Peyer's patch (tissue), 4 donors: ENCODE data around the gene MYL1.

ENCODE experiments used
- POLR2A ChIP-seq, 2 donors: fragments of 450-650 bp; IDR thresholded peaks; one replicate each; pipeline ENCODE4 v1.5.1; 2017; ENCODE audit warnings: antibody characterized with exemption in 2 of 2, mild to moderate bottlenecking in 2 of 2, moderate library complexity in 2 of 2
- TF ChIP-seq, protein P1 (sequence below), 6 experiments: fragments of 450-650 bp in 4 of 6; fragments of 200-600 bp in 2 of 6; sonication (generic) in 1 of 6; IDR thresholded peaks; one replicate each; pipeline ENCODE4 v1.5.1; 2017 to 2019; ENCODE audit warnings: antibody characterized with exemption in 6 of 6, mild to moderate bottlenecking in 3 of 6, moderate library complexity in 1 of 6

DNA sequence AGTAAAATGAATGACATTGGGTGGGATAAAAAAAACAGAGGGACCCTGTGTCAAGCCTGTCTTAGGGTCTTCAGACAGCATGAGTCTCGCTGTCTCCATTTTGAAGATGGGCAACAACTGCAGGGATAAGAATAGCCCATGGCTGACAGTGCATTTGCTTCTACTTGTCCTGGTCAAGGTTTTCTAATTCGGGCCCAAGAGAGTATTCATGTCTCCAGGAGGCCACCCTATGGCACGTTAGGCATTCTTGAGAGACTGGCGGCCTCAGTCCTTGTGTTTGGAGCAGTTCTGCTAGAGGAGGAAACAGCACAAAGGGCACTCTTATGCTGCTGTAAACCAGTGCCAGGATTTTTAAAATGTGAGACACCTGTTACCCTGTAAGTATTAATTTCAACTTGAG is 9.5 kb upstream of the MYL1 start:
- TF ChIP-seq, protein P1, sequence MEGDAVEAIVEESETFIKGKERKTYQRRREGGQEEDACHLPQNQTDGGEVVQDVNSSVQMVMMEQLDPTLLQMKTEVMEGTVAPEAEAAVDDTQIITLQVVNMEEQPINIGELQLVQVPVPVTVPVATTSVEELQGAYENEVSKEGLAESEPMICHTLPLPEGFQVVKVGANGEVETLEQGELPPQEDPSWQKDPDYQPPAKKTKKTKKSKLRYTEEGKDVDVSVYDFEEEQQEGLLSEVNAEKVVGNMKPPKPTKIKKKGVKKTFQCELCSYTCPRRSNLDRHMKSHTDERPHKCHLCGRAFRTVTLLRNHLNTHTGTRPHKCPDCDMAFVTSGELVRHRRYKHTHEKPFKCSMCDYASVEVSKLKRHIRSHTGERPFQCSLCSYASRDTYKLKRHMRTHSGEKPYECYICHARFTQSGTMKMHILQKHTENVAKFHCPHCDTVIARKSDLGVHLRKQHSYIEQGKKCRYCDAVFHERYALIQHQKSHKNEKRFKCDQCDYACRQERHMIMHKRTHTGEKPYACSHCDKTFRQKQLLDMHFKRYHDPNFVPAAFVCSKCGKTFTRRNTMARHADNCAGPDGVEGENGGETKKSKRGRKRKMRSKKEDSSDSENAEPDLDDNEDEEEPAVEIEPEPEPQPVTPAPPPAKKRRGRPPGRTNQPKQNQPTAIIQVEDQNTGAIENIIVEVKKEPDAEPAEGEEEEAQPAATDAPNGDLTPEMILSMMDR (IDR thresholded peaks at IDR 0.05), result no peak
- no peak for TF ChIP-seq POLR2A (IDR thresholded peaks at IDR 0.05)
